ENCODE measurements around the gene GPR34. TPM values are rescaled to one million over a fixed set of nuclear protein-coding genes. Genes with fewer than 3 reads are reported as not detected.
"Not testable (repeated sequence)": the region's sequence is repeated elsewhere in the genome, so short reads cannot be mapped to it uniquely, and the experiment has no call there.

GPR34 gene
- total RNA-seq, 2 donors from 2014 or later, result 3.8 to 8.5 TPM

DNA sequence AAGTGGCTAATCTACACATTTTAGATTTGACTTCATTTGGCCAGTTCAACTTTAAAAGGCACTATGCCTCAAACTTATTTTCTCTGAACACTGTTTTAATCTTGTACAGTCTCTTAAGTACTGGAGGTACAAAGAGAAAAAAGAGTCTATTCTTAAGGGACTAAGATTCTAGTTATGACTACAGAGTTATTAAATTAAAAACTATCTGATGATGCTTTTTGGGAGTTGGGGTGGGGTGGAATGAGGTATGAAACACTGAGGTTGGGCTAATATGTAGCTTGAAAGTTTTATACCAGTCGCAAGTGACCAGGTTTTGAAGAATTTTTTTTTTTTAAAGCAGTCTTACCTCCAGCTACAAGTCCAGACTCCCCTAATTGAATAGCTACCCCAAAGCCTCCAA lies 17.7 kb upstream of the GPR34 start:
- Histone ChIP-seq H3K36me3 (no peaks in the 10 kb centered on the region), H3K9me3 (no peaks in the 10 kb centered on the region), H3K4me3 (no peak overlapping the region), H3K4me1 (no peaks in the 10 kb centered on the region), H3K27ac (no peak overlapping the region), H3K27me3 (no peaks in the 10 kb centered on the region)
- TF ChIP-seq, protein P1, sequence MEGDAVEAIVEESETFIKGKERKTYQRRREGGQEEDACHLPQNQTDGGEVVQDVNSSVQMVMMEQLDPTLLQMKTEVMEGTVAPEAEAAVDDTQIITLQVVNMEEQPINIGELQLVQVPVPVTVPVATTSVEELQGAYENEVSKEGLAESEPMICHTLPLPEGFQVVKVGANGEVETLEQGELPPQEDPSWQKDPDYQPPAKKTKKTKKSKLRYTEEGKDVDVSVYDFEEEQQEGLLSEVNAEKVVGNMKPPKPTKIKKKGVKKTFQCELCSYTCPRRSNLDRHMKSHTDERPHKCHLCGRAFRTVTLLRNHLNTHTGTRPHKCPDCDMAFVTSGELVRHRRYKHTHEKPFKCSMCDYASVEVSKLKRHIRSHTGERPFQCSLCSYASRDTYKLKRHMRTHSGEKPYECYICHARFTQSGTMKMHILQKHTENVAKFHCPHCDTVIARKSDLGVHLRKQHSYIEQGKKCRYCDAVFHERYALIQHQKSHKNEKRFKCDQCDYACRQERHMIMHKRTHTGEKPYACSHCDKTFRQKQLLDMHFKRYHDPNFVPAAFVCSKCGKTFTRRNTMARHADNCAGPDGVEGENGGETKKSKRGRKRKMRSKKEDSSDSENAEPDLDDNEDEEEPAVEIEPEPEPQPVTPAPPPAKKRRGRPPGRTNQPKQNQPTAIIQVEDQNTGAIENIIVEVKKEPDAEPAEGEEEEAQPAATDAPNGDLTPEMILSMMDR (IDR thresholded peaks at IDR 0.05), result no peak
- DNase-seq (ENCODE audit: low spot score), result no peak

DNA sequence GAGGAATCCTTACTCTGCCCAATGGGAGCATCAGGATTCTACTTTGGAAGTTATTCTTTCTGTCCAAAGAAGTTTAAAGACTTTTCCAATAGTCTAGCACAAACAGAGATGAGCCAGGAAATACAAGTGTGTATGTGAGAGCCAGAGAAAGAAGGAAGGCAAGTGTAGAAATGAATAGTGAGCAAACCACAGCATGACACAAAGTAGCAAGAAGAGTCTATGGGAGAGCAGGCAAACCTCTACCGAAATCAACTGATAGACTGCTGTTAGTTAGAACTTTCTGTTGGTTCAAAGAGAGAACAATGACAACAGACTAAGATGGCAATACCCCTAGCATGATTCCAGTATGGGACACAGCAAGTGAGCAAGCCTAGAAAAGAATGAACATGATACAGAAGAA lies 16.1 kb upstream of the GPR34 start:
- Histone ChIP-seq H3K4me3 (no peak overlapping the region), H3K27ac (no peak overlapping the region), H3K4me1 (no peaks in the 10 kb centered on the region), H3K36me3 (no peaks in the 10 kb centered on the region), H3K27me3 (no peaks in the 10 kb centered on the region), H3K9me3 (no peaks in the 10 kb centered on the region)
- TF ChIP-seq, protein P1 (IDR thresholded peaks at IDR 0.05), result no peak
- DNase-seq (ENCODE audit: low spot score), result no peak

DNA sequence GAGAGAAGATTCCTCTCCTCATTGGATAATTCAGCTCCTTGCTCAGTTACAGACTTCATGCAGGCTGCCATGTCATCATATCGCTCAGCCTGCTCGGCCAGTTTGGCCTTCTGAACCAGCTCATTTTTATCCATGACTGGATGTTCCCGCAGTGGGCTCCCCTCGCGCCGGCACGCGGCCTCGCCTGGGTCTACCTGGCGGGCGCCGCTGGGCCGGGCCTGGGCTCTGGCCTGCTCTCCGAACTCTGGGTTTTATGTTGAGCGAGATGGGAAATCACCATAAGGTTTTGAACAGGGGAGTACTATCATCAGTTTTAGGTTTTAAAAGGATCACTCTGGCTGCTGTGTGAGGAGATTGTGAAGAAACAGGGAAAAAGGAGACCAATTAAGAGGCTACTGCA lies 12.4 kb upstream of the GPR34 start:
- not testable (repeated sequence) for H3K27ac ChIP-seq; H3K4me3 ChIP-seq; DNase-seq (ENCODE audit: low spot score); H3K36me3 ChIP-seq; H3K9me3 ChIP-seq; H3K27me3 ChIP-seq; H3K4me1 ChIP-seq

DNA sequence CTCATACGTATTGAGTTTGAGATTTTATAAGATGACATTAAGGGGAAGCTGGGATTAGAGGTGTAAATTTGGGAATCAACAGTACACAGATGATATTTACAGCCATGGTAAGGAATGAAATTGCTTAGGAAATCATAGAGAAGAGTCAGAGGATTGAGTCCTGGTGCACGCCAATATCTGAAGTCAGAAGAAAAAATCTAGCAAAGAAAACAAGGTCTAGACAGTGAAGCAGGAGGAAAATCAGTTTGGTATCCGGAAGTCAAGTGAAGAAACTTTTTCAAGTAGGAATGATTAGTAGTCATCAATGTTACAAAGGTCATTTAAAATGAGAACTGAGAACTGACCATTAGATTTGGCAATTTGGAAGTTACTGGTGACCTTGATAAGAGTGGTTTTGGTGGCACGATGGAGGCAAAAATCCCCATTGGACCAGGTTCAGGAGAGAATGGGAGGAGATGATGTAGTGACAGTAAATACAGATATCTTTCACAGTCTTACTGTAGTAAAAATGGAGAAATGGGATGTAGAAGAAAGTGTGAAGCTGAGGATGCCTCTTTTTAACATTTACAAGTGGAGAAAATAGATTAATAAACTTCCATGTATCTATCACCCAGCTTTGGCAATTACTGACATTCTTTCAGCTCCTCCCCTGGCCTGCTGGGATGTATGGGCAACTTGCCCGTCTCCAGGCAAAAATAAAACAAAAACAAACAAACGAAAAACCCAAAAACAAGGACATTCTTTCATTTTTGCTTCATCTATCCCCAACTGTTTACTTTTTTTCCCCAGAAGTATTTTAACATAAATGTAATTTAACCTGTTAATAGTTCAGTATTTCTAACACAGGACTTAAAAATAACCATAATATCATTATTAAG lies 11.4 kb upstream of the GPR34 start:
- DNase-seq (ENCODE audit: low spot score), result no peak
- Histone ChIP-seq H3K36me3 (no peaks in the 10 kb centered on the region), H3K9me3 (no peaks in the 10 kb centered on the region), H3K4me3 (no peak overlapping the region), H3K4me1 (no peaks in the 10 kb centered on the region), H3K27me3 (no peaks in the 10 kb centered on the region), H3K27ac (peak overlapping the region in 1 of 2 donors; percentile 8)
- TF ChIP-seq, protein P1 (IDR thresholded peaks at IDR 0.05), result no peak

DNA sequence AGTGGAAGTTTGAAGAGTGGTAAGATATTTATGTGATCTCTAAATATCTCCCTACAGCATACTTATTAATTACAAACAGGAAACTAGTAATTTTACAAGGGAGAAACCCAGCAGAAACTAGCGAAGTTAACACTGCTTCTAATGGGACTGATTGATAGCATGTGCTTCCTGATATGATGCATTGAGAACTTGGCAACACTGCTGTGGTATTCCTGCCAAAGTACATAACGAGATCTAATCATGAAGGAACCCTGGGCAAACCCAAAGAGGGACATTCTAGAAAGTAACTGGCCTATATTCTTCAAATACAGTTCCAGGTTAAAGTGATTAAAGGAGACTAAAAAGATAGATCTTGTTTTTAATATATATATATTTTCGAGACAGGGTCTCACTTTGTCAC lies 4.6 kb upstream of the GPR34 start:
- no peaks in the 10 kb centered on the region for H3K27me3 ChIP-seq
- no peak for DNase-seq (ENCODE audit: low spot score)
- no peak overlapping the region for H3K27ac ChIP-seq
- peaks cover 0 to 6% of the 10 kb centered on the region in 2 donors for H3K4me1 ChIP-seq
- no peaks in the 10 kb centered on the region for H3K9me3 ChIP-seq
- no peaks in the 10 kb centered on the region for H3K36me3 ChIP-seq
- no peak overlapping the region for H3K4me3 ChIP-seq
- TF ChIP-seq, protein P1 (IDR thresholded peaks at IDR 0.05), result no peak

DNA sequence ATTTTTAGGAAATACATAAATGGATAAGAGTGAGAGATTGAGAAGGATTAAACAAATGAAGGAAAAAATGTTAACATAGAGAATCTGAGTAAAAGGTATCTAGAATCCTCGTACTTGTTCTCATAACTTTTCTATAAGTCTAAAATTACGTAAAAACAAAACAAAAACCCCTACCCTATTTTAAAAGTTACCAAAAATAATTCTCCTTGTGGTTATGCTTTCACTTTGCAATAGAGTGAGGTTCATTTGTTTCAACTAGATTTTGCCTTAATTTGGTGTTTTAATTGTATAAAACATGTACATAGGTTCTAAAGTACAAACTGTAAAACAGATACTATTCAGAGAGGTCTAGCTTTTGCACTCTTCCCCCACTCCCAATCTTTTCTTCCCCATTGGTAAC lies 3.8 kb upstream of the GPR34 start:
- Histone ChIP-seq H3K27ac (no peak overlapping the region), H3K4me1 (peaks cover 0 to 6% of the 10 kb centered on the region in 2 donors), H3K4me3 (no peak overlapping the region), H3K9me3 (no peaks in the 10 kb centered on the region), H3K27me3 (no peaks in the 10 kb centered on the region), H3K36me3 (no peaks in the 10 kb centered on the region)
- no peak for DNase-seq (ENCODE audit: low spot score)
- TF ChIP-seq, protein P1 (IDR thresholded peaks at IDR 0.05), result no peak

Data from right atrium auricular region (tissue), 2 donors.